HG03064 (cell line): ENCODE data around the gene ZC2HC1B.
"Not testable (repeated sequence)": the region's sequence is repeated elsewhere in the genome, so short reads cannot be mapped to it uniquely, and the experiment has no call there.

Experiments used
- ATAC-seq: cut with Tn5 transposase; IDR thresholded peaks from one replicate; pipeline ENCODE4 v1.9.1; 2021; ENCODE audit warnings: low read depth; ENCODE audit not compliant: unreplicated experiment

ZC2HC1B gene

GRCh38 chr6:143867236-143867635 lies 3.0 kb downstream of the ZC2HC1B start:
- ATAC-seq, result no peak

GRCh38 chr6:143868808-143869207 lies 4.5 kb downstream of the ZC2HC1B start:
- ATAC-seq, result not testable (repeated sequence)

- ATAC-seq, result not testable (repeated sequence)
Observed at GRCh38 chr6:143871202-143871730, 7.0 kb downstream of the ZC2HC1B start.

GRCh38 chr6:143872201-143872600 lies 7.9 kb downstream of the ZC2HC1B start:
- peak; percentile 86 for ATAC-seq

- ATAC-seq, result not testable (repeated sequence)
Observed at GRCh38 chr6:143873600-143873999, 9.3 kb downstream of the ZC2HC1B start.

- not testable (repeated sequence) for ATAC-seq
Observed at GRCh38 chr6:143874503-143874902, 10.2 kb downstream of the ZC2HC1B start.

- no peak for ATAC-seq
Observed at GRCh38 chr6:143877584-143878271, 13.5 kb downstream of the ZC2HC1B start.

GRCh38 chr6:143878272-143878760 lies 14.0 kb downstream of the ZC2HC1B start:
- ATAC-seq, result no peak

- ATAC-seq, result no peak
Observed at GRCh38 chr6:143880412-143880811, 16.1 kb downstream of the ZC2HC1B start.

GRCh38 chr6:143882401-143882930 lies 18.2 kb downstream of the ZC2HC1B start:
- ATAC-seq, result no peak

GRCh38 chr6:143884216-143884900 lies 20.1 kb downstream of the ZC2HC1B start:
- ATAC-seq, result no peak

GRCh38 chr6:143885116-143885515 lies 20.8 kb downstream of the ZC2HC1B start:
- no peak for ATAC-seq

- ATAC-seq, result no peak
Observed at GRCh38 chr6:143894655-143895054, 30.4 kb downstream of the ZC2HC1B start.

- no peak for ATAC-seq
Observed at GRCh38 chr6:143896126-143896860, 32.0 kb downstream of the ZC2HC1B start.

GRCh38 chr6:143900358-143900757 lies 36.1 kb downstream of the ZC2HC1B start:
- no peak for ATAC-seq

GRCh38 chr6:143901885-143902750 lies 37.8 kb downstream of the ZC2HC1B start:
- ATAC-seq, result peak; percentile 95

- ATAC-seq, result no peak
Observed at GRCh38 chr6:143902827-143903226, 38.6 kb downstream of the ZC2HC1B start.

- no peak for ATAC-seq
Observed at GRCh38 chr6:143911028-143911427, 46.8 kb downstream of the ZC2HC1B start.

GRCh38 chr6:143912671-143913070 lies 48.4 kb downstream of the ZC2HC1B start:
- no peak for ATAC-seq

- ATAC-seq, result not testable (repeated sequence)
Observed at GRCh38 chr6:143917026-143917425, 52.8 kb downstream of the ZC2HC1B start.
